HG02943 (cell line): ENCODE measurements around the gene IL31RA.
"Not testable (repeated sequence)": the region's sequence is repeated elsewhere in the genome, so short reads cannot be mapped to it uniquely, and the experiment has no call there.

Experiments used
- ATAC-seq: cut with Tn5 transposase; IDR thresholded peaks from one replicate; pipeline ENCODE4 v1.9.1; 2021; ENCODE audit warnings: mild to moderate bottlenecking, low read depth, moderate library complexity; ENCODE audit not compliant: unreplicated experiment

The IL31RA gene

GRCh38 chr5:55923177-55923771 is 72.1 kb downstream of the IL31RA start:
- ATAC-seq: no peak

- no peak for ATAC-seq
Observed at GRCh38 chr5:55923865-55924500, 72.8 kb downstream of the IL31RA start.

GRCh38 chr5:55924744-55925143 is 73.6 kb downstream of the IL31RA start:
- no peak for ATAC-seq

- ATAC-seq: no peak
Observed at GRCh38 chr5:55925181-55925580, 74.0 kb downstream of the IL31RA start.

GRCh38 chr5:55925712-55926111 is 74.6 kb downstream of the IL31RA start:
- ATAC-seq: no peak

- no peak for ATAC-seq
Observed at GRCh38 chr5:55926476-55926875, 75.3 kb downstream of the IL31RA start.

- ATAC-seq: no peak
Observed at GRCh38 chr5:55927861-55928655, 76.9 kb downstream of the IL31RA start.

- ATAC-seq: no peak
Observed at GRCh38 chr5:55929020-55929799, 78.1 kb downstream of the IL31RA start.

GRCh38 chr5:55932700-55933099 is 81.5 kb downstream of the IL31RA start:
- ATAC-seq: no peak

GRCh38 chr5:55933377-55934114 is 82.4 kb downstream of the IL31RA start:
- ATAC-seq: no peak

GRCh38 chr5:55934115-55934613 is 83.0 kb downstream of the IL31RA start:
- no peak for ATAC-seq

- ATAC-seq: no peak
Observed at GRCh38 chr5:55934720-55935119, 83.6 kb downstream of the IL31RA start.

GRCh38 chr5:55935371-55935770 is 84.2 kb downstream of the IL31RA start:
- no peak for ATAC-seq

- ATAC-seq: no peak
Observed at GRCh38 chr5:55936100-55936693, 85.0 kb downstream of the IL31RA start.

- ATAC-seq: not testable (repeated sequence)
Observed at GRCh38 chr5:55937598-55937997, 86.4 kb downstream of the IL31RA start.

- not testable (repeated sequence) for ATAC-seq
Observed at GRCh38 chr5:55941154-55941553, 90.0 kb downstream of the IL31RA start.

GRCh38 chr5:55959208-55959607 is 108.1 kb downstream of the IL31RA start:
- no peak for ATAC-seq

- ATAC-seq: no peak
Observed at GRCh38 chr5:55960779-55961178, 109.6 kb downstream of the IL31RA start.

GRCh38 chr5:55965525-55965924 is 114.4 kb downstream of the IL31RA start:
- no peak for ATAC-seq

GRCh38 chr5:55966284-55966683 is 115.1 kb downstream of the IL31RA start:
- ATAC-seq: no peak
